HepG2 (cell line): ENCODE results near the gene CREBZF. TPM values are rescaled to one million over a fixed set of nuclear protein-coding genes. Genes with fewer than 3 reads are reported as not detected.
A peak's percentile ranks its signal among the peaks of the same experiment; 100 is the strongest.

Source experiments
- BRF2 ChIP-seq: sonication (generic); formaldehyde crosslinking; IDR thresholded peaks from 2 replicates; pipeline ENCODE4 v1.8.1; 2022; ENCODE audit warnings: mild to moderate bottlenecking, missing genetic modification reagents
- GATAD1 ChIP-seq: IDR thresholded peaks from 2 replicates; pipeline ENCODE4 v1.6.1; 2016; ENCODE audit warnings: missing genetic modification reagents, missing compliant biosample characterization
- HBP1 ChIP-seq: IDR thresholded peaks from 2 replicates; pipeline ENCODE4 v1.6.1; 2016; ENCODE audit warnings: low read depth, control low read depth
- KIAA2018 ChIP-seq: sonication (generic); formaldehyde crosslinking; IDR thresholded peaks from 2 replicates; pipeline ENCODE4 v1.5.0; 2020; ENCODE audit warnings: mild to moderate bottlenecking, missing genetic modification reagents, borderline replicate concordance
- NFYB ChIP-seq: sonication (generic); formaldehyde crosslinking; IDR thresholded peaks from 2 replicates; pipeline ENCODE4 v1.4.0; 2020; ENCODE audit warnings: missing genetic modification reagents
- NR1H2 ChIP-seq: sonication (generic); formaldehyde crosslinking; IDR thresholded peaks from 2 replicates; pipeline ENCODE4 v1.8.1; 2022; ENCODE audit warnings: low read depth, missing genetic modification reagents, borderline replicate concordance
- RNF219 ChIP-seq: sonication (generic); formaldehyde crosslinking; IDR thresholded peaks from 2 replicates; pipeline ENCODE4 v1.5.0; 2020; ENCODE audit warnings: mild to moderate bottlenecking, missing genetic modification reagents
- TRIM24 ChIP-seq: sonication (generic); formaldehyde crosslinking; IDR thresholded peaks from 2 replicates; pipeline ENCODE4 v1.8.0; 2022; ENCODE audit warnings: mild to moderate bottlenecking, missing genetic modification reagents
- ZNF232 ChIP-seq: sonication (generic); formaldehyde crosslinking; IDR thresholded peaks from 2 replicates; pipeline ENCODE4 v1.4.0; 2020; ENCODE audit warnings: missing genetic modification reagents, borderline replicate concordance
- ZNF441 ChIP-seq: sonication (generic); formaldehyde crosslinking; IDR thresholded peaks from 2 replicates; pipeline ENCODE4 v1.7.0; 2021; ENCODE audit warnings: missing genetic modification reagents, borderline replicate concordance
- ZNF660 ChIP-seq: sonication (generic); formaldehyde crosslinking; IDR thresholded peaks from 2 replicates; pipeline ENCODE4 v1.5.1; 2020; ENCODE audit warnings: mild to moderate bottlenecking, low read depth, missing genetic modification reagents, borderline replicate concordance
- ZNF772 ChIP-seq: sonication (generic); formaldehyde crosslinking; IDR thresholded peaks from 2 replicates; pipeline ENCODE4 v1.5.0; 2020; ENCODE audit warnings: mild to moderate bottlenecking, missing genetic modification reagents
- ZNF781 ChIP-seq: sonication (generic); formaldehyde crosslinking; IDR thresholded peaks from 2 replicates; pipeline ENCODE4 v1.5.1; 2020; ENCODE audit warnings: borderline replicate concordance, mild to moderate bottlenecking, missing genetic modification reagents; ENCODE audit errors: not compliant biosample characterization
- ZNF883 ChIP-seq: sonication (generic); formaldehyde crosslinking; IDR thresholded peaks from 2 replicates; pipeline ENCODE4 v1.5.1; 2020; ENCODE audit warnings: mild to moderate bottlenecking, missing genetic modification reagents; ENCODE audit errors: not compliant biosample characterization
- ZSCAN12 ChIP-seq: sonication (generic); formaldehyde crosslinking; IDR thresholded peaks from 2 replicates; pipeline ENCODE4 v1.9.0; 2021; ENCODE audit warnings: mild to moderate bottlenecking, missing genetic modification reagents
- polyA plus RNA-seq, 8 experiments: library from polyadenylated mRNA; depleted of rRNA in 3 of 8; stranded (reverse) in 7 of 8; unstranded in 1 of 8; fragments of >200 nt; fragmentation: Illumina TruSeq in 4 of 8; extraction: Trizol in 4 of 8; gene quantifications; 2 replicates each; pipeline versions ENCODE4 v1.2.1 to v1.2.3, GENCODE V29; 2011 to 2016; ENCODE audit warnings: low read depth in 4 of 8, missing spikeins in 1 of 8, mixed read lengths in 1 of 8; ENCODE audit not compliant: insufficient read depth in 1 of 8
- total RNA-seq, 5 experiments: library from RNA; depleted of rRNA; stranded (reverse); fragments of >200 nt; fragmentation: Illumina TruSeq; extraction: Trizol; gene quantifications; 2 replicates each; pipeline ENCODE4 v1.2.3, GENCODE V29; 2016; ENCODE audit warnings: low read depth in 1 of 5

CREBZF gene
- total and polyA plus RNA-seq, 2 of the 13 experiments (the other 11 are each of a cell fraction or from before 2014, with no cell fraction given): 30.6 to 43.1 TPM

GRCh38 chr11:85663753-85664614 lies 945 bp downstream of the CREBZF start (continued):
- TF ChIP-seq KIAA2018: no peak
- no peak for TF ChIP-seq BRF2 (CRISPR knock-in tag)
- TF ChIP-seq ZNF781 (CRISPR knock-in tag): no peak
- TF ChIP-seq RNF219: no peak
- TF ChIP-seq NFYB (CRISPR knock-in tag): no peak
- peak; percentile 36 for TF ChIP-seq ZNF883 (CRISPR knock-in tag)
- no peak for TF ChIP-seq TRIM24 (CRISPR knock-in tag)
- TF ChIP-seq ZNF441 (CRISPR knock-in tag): no peak
- TF ChIP-seq ZSCAN12 (CRISPR knock-in tag): no peak
- TF ChIP-seq ZNF772 (CRISPR knock-in tag): peak; percentile 71; the same call in 1 of the 2 replicates
- TF ChIP-seq ZNF660 (CRISPR knock-in tag): no peak
- no peak for TF ChIP-seq NR1H2 (CRISPR knock-in tag)
- peak; percentile 59; the same call in 1 of the 2 replicates for TF ChIP-seq ZNF232
- no peak for TF ChIP-seq GATAD1 (CRISPR knock-in tag)
- no peak for TF ChIP-seq HBP1 (CRISPR knock-in tag)
